ENCODE data around the gene MYF6.

MYF6 gene

GRCh38 chr12:80752464-80752863, 45.0 kb downstream of the MYF6 start:
- Histone ChIP-seq H3K36me3 (ENCODE audit: control insufficient read depth, insufficient read depth, low read length) (no peaks in the 10 kb centered on the region), H2BK5ac (ENCODE audit: low read length) (no peak overlapping the region), H2BK15ac (replicated peaks; ENCODE audit: low read depth) (no peak overlapping the region), H2BK120ac (ENCODE audit: low read depth, low read length) (no peak overlapping the region), H3K9ac (ENCODE audit: low read length) (no peak overlapping the region), H3K23ac (ENCODE audit: low read length) (no peak overlapping the region), H3K4me1 (ENCODE audit: control insufficient read depth, low read depth, low read length) (no peaks in the 10 kb centered on the region), H3K4ac (ENCODE audit: low read depth, low read length) (no peak overlapping the region), H3K79me1 (ENCODE audit: low read length) (no peaks in the 10 kb centered on the region), H3K27ac (ENCODE audit: low read depth, low read length) (no peak overlapping the region), H2AK5ac (ENCODE audit: low read length) (no peak overlapping the region), H3K4me3 (ENCODE audit: low read length) (no peak overlapping the region), H3K4me2 (ENCODE audit: low read length) (no peak overlapping the region), H3K56ac (ENCODE audit: low read length) (no peak overlapping the region), H3K79me2 (ENCODE audit: control insufficient read depth, insufficient read depth, low read length) (no peaks in the 10 kb centered on the region), H4K5ac (ENCODE audit: low read length) (no peak overlapping the region), H4K8ac (ENCODE audit: low read depth, low read length) (no peak overlapping the region), H3K27me3 (ENCODE audit: insufficient read depth, low read length, poor library complexity) (no peaks in the 10 kb centered on the region), H3K18ac (ENCODE audit: low read length) (no peak overlapping the region)
- DNase-seq, result no peak

DNA sequence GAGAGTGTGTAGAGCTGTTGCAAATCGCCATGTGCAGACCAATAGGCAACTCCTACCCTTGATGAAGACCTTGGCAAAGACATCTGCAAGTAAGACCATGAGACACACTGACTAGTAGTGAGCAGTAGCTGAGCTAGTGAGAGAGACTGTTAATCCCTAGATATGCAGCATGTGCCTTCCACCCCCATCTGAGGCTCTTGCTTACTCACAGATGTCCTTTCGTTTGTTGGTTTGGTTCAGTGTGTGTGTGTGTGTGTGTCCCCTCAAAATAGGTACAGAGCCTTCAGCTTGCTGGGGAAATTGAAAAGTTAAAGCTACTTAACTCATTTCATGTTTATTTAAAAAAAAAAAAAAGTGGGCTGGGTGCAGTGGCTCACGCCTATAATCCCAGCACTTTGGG, 46.8 kb downstream of the MYF6 start:
- Histone ChIP-seq H3K9ac (ENCODE audit: low read length) (no peak overlapping the region), H3K23ac (ENCODE audit: low read length) (no peak overlapping the region), H2BK5ac (ENCODE audit: low read length) (no peak overlapping the region), H4K5ac (ENCODE audit: low read length) (no peak overlapping the region), H3K4me2 (ENCODE audit: low read length) (no peak overlapping the region), H3K27ac (ENCODE audit: low read depth, low read length) (no peak overlapping the region), H3K27me3 (ENCODE audit: insufficient read depth, low read length, poor library complexity) (no peaks in the 10 kb centered on the region), H3K4me3 (ENCODE audit: low read length) (no peak overlapping the region), H2BK15ac (replicated peaks; ENCODE audit: low read depth) (no peak overlapping the region), H4K8ac (ENCODE audit: low read depth, low read length) (no peak overlapping the region), H3K4me1 (ENCODE audit: control insufficient read depth, low read depth, low read length) (no peaks in the 10 kb centered on the region), H3K36me3 (ENCODE audit: control insufficient read depth, insufficient read depth, low read length) (no peaks in the 10 kb centered on the region), H3K79me2 (ENCODE audit: control insufficient read depth, insufficient read depth, low read length) (no peaks in the 10 kb centered on the region), H2AK5ac (ENCODE audit: low read length) (no peak overlapping the region), H2BK120ac (ENCODE audit: low read depth, low read length) (no peak overlapping the region), H3K4ac (ENCODE audit: low read depth, low read length) (no peak overlapping the region), H3K56ac (ENCODE audit: low read length) (no peak overlapping the region), H3K79me1 (ENCODE audit: low read length) (no peaks in the 10 kb centered on the region), H3K18ac (ENCODE audit: low read length) (no peak overlapping the region)
- no peak for DNase-seq
- WGBS (ENCODE audit: extremely low coverage, insufficient coverage, low lambda C conversion rate), result no CpG with 5 or more reads among the region's 3 CpGs

DNA sequence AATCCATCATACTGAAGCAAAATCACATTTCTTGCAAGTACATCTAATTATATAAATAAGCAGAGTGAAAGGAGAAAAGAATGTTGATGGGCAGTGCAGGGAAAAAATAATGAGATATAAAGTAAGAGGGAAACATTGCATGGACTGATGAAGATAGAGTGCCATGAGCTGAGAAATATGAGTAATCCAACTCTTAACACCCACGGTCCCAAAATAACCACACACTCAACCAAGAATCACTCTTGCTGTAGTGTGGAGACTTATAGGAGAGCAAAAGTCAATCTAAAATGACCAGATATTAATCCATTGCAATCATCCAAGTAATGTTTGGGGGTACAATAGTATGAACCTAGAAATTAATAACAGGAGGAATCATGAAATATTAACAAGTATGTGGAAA, 49.4 kb downstream of the MYF6 start:
- Histone ChIP-seq H3K27ac (ENCODE audit: low read depth, low read length) (no peak overlapping the region), H3K56ac (ENCODE audit: low read length) (no peak overlapping the region), H3K23ac (ENCODE audit: low read length) (no peak overlapping the region), H3K36me3 (ENCODE audit: control insufficient read depth, insufficient read depth, low read length) (no peaks in the 10 kb centered on the region), H4K8ac (ENCODE audit: low read depth, low read length) (no peak overlapping the region), H2BK120ac (ENCODE audit: low read depth, low read length) (no peak overlapping the region), H3K4ac (ENCODE audit: low read depth, low read length) (no peak overlapping the region), H3K27me3 (ENCODE audit: insufficient read depth, low read length, poor library complexity) (no peaks in the 10 kb centered on the region), H3K4me1 (ENCODE audit: control insufficient read depth, low read depth, low read length) (no peaks in the 10 kb centered on the region), H3K18ac (ENCODE audit: low read length) (no peak overlapping the region), H3K79me2 (ENCODE audit: control insufficient read depth, insufficient read depth, low read length) (no peaks in the 10 kb centered on the region), H4K5ac (ENCODE audit: low read length) (no peak overlapping the region), H3K79me1 (ENCODE audit: low read length) (no peaks in the 10 kb centered on the region), H3K4me2 (ENCODE audit: low read length) (no peak overlapping the region), H3K4me3 (ENCODE audit: low read length) (no peak overlapping the region), H3K9ac (ENCODE audit: low read length) (no peak overlapping the region), H2BK15ac (replicated peaks; ENCODE audit: low read depth) (no peak overlapping the region), H2AK5ac (ENCODE audit: low read length) (no peak overlapping the region), H2BK5ac (ENCODE audit: low read length) (no peak overlapping the region)
- no CpG with 5 or more reads among the region's 1 CpG for WGBS (ENCODE audit: extremely low coverage, insufficient coverage, low lambda C conversion rate)
- no peak for DNase-seq
